AML-193 (cell line): ENCODE data around the gene DLK1.

ENCODE experiments used
- DNase-seq, 2 experiments: peaks; one replicate each; lab custom pipeline; 2025; lab: John Stamatoyannopoulos, UW

The DLK1 gene

GRCh38 chr14:100762089-100762515 lies 35.4 kb downstream of the DLK1 start:
- no peak for DNase-seq

GRCh38 chr14:100762901-100763300 lies 36.2 kb downstream of the DLK1 start:
- no peak for DNase-seq

DNA sequence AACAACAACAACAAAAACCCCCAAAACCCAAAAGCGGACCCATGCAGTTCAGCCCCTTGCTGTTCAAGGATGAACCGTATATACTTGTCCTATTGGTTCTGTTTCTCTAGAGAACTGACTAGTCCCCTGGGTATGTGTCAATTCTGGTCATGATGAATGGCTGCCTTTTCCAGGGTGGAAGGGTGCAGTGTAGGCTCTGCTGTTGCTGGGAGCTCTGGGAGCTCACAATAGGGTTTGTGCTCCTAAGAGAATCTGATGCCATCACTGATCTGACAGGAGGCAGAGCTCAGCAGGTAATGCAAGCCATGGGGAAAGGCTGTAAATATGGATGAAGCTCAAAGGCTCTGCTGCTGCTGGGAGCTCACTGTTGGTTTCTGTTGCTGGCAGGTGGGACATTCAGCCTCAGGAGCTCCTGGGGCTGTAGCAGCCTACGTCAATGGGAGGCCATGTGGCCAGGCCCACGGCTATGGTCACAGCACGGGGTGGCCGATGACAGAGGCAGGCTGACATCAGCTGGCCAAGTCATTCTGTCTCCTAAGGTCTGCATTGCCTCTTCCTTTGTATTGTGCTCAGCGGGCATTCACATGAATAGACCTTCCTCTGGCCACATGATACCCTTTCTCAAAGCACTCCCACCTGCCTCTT lies 37.9 kb downstream of the DLK1 start:
- DNase-seq, result no peak

- DNase-seq, result no peak
Measured at GRCh38 chr14:100765296-100765695, 38.6 kb downstream of the DLK1 start.

- no peak for DNase-seq
Measured at GRCh38 chr14:100765991-100766390, 39.3 kb downstream of the DLK1 start.

- DNase-seq, result no peak
Measured at GRCh38 chr14:100767003-100767787, 40.5 kb downstream of the DLK1 start.

GRCh38 chr14:100767788-100768536 lies 41.3 kb downstream of the DLK1 start:
- DNase-seq, result no peak

DNA sequence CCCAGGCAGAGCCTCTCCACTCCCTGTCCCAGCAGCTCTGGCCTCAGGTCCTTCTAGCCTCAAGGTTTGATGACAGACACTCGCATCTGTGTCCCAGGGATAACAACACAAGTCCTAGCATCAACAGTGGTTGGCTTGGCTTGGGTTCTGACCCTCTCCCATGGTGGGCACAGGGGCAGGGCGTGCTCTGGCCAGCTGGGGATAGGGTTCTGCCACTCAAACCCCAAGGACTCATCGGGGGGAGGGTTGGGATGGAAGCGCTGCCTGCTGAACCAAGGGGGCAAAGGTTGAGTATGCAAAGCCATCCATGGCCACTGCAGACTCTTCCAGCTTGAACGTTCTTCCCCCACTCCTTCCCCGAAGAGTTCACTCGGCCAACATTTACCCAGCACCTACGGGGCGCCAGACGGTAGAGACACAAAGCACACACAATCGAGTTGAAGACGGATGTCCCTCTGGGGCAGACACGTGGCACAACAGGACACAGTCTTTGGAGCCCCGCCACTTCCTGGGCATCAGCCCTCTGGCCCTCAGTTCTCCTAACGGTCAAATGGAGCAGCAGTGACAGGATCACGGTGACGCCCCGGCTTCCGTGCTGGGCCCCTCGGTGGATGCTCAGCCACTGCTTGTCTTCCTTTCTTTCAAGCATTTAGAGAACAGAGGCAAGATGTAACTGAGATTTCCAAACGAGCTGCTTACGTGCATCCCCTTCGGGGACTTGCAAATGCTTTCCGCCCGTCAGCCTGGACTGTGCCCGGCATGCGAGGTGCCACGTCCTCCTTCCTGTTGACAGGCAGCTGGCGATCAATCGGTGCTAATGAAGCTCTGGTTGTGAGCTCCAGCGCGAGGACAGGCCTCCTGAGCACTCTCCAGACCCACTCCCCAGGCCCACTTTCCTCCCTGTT lies 42.6 kb downstream of the DLK1 start:
- no peak for DNase-seq

DNA sequence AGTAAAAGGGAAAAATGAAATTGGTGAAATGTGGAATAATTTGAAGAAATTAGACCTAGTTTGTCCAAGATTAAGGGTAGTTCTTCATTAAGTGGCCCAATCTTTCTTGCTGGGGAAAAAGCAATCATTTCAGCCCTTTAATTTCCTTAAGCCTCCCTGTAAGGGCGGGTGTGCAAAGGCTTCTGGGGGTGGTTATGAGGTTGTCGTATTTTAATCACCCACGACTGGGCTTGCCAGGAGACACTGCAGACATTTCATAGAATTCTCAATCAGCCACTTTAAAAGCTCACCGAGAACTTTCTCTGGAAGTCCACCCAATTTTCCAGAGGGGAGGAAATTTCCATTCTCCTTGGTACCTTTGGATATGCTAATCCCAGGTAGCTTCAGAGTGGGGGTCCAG lies 43.4 kb downstream of the DLK1 start:
- DNase-seq, result no peak

- no peak for DNase-seq
Measured at GRCh38 chr14:100770605-100771120, 44.0 kb downstream of the DLK1 start.

DNA sequence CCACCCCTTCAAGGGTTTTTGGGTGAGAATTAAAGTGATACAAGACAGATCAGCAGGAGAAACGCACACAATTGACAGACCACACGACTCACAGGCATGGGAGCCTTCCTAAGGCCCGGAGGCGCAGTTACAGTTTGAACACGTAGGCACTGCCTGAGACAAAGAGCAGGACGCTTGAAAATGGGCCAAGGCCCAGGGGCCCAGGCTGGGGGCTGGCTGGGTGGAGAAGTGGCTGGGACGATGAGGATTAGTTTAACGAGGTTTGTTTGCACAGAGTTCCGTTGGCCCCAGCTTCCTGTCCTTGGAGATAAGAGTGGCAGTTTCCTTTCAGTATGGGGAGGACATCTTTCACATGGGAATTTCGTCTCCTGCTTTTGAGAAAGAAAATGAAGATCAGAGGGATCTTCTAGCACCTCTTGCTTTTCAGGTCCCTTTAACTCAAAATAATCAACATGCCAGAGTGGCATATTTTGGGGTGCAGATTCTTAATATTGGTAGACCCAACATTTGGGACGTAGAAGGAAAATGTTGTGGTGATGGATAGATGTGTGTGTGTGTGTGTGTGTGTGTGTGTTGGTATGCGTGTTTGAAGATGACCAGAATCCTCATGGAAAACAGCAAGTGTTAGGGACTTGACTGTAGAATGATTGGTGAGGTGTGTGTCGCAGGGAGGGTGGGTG lies 44.6 kb downstream of the DLK1 start:
- no peak for DNase-seq

GRCh38 chr14:100772607-100773165 lies 46.0 kb downstream of the DLK1 start:
- no peak for DNase-seq

DNA sequence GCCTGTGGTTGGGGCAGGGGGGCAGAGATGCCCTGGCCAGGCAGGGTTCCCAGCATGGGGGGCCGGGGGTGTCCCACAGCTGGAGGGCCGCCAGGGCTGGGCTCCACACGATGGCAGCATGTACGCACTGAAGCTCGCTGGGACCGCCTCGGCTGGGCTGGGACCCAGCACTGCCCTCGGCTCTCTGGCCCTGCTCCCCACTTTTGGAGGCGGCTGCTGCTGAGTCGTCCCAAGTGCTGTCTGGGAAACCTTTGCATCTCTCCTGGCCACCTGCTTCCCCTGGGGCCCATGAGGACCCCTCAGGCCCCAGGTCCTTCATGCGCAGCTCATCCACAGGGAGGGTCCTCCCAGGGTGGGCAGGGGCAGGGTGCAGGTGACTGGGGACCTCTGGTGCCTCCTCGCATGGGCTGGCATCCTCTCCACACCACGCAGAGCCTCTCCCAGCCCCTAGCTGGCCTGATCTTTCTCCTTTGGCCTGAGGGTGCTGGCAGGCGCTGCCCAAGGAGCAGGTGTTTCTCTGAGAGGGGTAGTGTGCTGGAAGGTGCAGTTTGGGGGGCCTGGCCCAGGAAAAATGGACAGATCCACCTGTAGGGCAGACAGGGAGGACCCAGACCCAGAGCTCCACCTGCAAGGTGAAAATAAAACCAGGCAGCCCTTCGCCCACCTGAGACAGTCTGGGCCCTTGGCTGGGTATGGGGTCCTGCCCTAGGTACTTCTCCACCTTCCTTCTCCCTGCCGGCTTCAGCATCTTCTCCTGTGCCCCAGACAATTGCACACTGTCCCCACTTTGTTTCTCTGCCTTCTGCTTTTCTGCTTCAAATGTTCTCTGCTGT lies 46.9 kb downstream of the DLK1 start:
- no peak for DNase-seq

- no peak for DNase-seq
Measured at GRCh38 chr14:100774164-100774537, 47.5 kb downstream of the DLK1 start.

DNA sequence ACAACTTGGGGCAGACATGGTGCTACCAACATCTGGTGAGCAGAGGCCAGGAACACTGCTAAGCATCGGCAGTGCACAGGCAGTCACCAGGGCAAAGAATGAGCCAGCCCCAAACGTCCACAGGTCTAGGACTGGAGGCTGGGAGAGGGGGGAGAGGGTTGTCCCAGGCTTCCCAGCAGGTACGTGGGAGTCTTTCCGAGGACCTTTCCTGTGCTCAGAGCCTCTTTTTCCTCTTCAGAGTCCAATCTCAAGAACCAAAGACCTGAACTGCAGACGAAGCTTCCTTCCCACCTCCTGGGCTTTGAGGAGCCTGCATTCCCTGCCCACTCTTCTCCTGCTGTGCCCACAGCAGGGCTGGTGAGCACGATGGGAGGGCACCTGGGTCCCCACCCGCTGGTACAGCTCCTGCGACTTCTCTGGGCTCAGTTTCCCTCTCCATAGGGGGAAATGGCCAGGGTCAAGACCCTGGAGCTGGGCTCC lies 48.7 kb downstream of the DLK1 start:
- DNase-seq, result no peak

DNA sequence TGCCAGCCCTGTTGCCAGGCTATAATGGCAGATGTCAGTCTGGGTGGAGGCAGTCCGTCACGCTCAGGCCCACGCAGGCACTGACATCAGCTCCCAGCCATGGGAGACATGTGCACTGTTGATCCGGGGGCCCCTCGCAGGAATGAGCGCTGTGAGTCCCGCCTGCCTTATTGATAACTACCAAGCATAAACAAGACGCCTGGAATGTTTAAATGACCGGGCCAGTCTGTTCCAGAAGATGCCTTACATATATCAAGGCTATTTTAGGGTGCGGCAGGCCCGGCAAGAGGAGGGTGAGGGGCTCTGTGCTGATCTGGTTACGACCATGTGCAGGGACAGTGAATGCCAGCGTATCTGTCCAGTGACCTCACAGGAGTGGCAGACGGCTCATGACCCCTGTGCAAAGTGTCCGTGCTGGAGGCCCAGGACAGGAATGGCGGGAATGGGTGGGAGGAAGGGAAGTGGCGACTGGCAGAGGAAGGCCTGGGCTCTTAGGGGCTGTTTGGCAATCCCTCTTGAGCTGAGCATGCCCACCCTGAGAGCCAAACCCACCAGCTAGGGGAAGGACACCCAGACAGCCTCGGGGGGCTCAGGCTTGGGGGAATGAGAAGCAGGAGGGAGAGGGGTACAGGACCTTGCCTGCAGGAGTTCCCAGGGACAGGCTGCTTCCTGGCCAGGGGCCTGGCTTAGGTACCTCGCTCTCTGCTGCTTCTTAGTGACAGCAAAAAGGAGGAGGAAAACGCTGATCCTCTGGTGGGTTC lies 49.3 kb downstream of the DLK1 start:
- no peak for DNase-seq

- DNase-seq, result no peak
Measured at GRCh38 chr14:100776681-100777365, 50.1 kb downstream of the DLK1 start.

- DNase-seq, result no peak
Measured at GRCh38 chr14:100777366-100777817, 50.7 kb downstream of the DLK1 start.
